Uterus (tissue), 4 donors: ENCODE results near the gene ZDHHC1. TPM values are rescaled to one million over a fixed set of nuclear protein-coding genes. Genes with fewer than 3 reads are reported as not detected.

Source experiments
- DNase-seq, 2 donors: peaks; one replicate each; pipeline ENCODE4 v3.0.0-alpha.2; 2019 to 2020
- H3K27ac ChIP-seq, 2 donors: fragments of 200-600 bp; sonication (generic); 1 replicate in 1 of 2; 2 replicates in 1 of 2; pipeline ENCODE4 v1.5.1; 2016 to 2018
- H3K27me3 ChIP-seq, 2 donors: fragments of 200-600 bp; sonication (generic); one replicate each; pipeline ENCODE4 v1.5.1; 2018 to 2019; ENCODE audit warnings: control low read depth in 1 of 2
- H3K36me3 ChIP-seq, 2 donors: fragments of 200-600 bp; sonication (generic); one replicate each; pipeline ENCODE4 v1.5.1; 2019; ENCODE audit warnings: control low read depth in 1 of 2
- H3K4me1 ChIP-seq, 2 donors: fragments of 200-600 bp; sonication (generic); one replicate each; pipeline ENCODE4 v1.5.1; 2018 to 2019; ENCODE audit warnings: control low read depth in 1 of 2
- H3K4me3 ChIP-seq, 2 donors: fragments of 200-600 bp; sonication (generic); 1 replicate in 1 of 2; 2 replicates in 1 of 2; pipeline ENCODE4 v1.5.1; 2018 to 2019; ENCODE audit warnings: mild to moderate bottlenecking in 1 of 2
- H3K9me3 ChIP-seq, 2 donors: fragments of 200-600 bp; sonication (generic); one replicate each; pipeline ENCODE4 v1.5.1; 2019; ENCODE audit warnings: control low read depth in 1 of 2
- POLR2A ChIP-seq, 2 donors: fragments of 450-650 bp; IDR thresholded peaks; one replicate each; pipeline ENCODE4 v1.6.1; 2016; ENCODE audit warnings: antibody characterized with exemption in 2 of 2, mild to moderate bottlenecking in 1 of 2, moderate library complexity in 1 of 2
- intact Hi-C: fragments of 100-400 bp; cut with DNase I; formaldehyde crosslinking; loops from one replicate; pipeline ENCODE4 v1.15.1; 2023; ENCODE audit warnings: low total_unique reads
- total RNA-seq, 4 donors: library from RNA; depleted of rRNA in 3 of 4; stranded (reverse); fragments of >200 nt in 3 of 4; gene quantifications; one replicate each; pipeline versions ENCODE4 v1.1.0 to v1.2.4, GENCODE V29; 2014 to 2023
- TF ChIP-seq, protein P1 (sequence below), 4 experiments: fragments of 200-600 bp in 2 of 4; fragments of 450-650 bp in 2 of 4; sonication (generic) in 2 of 4; IDR thresholded peaks; one replicate each; pipeline ENCODE4 v1.5.1; 2016 to 2019; ENCODE audit warnings: antibody characterized with exemption in 4 of 4, mild to moderate bottlenecking in 2 of 4, moderate library complexity in 1 of 4
- donor health status: DM: yes; HTN: yes; CAD: no.

ZDHHC1 gene
- total RNA-seq, 4 donors from 2014 or later = 14.7 to 30.6 (median 25.6) TPM

- TF ChIP-seq, protein P1, sequence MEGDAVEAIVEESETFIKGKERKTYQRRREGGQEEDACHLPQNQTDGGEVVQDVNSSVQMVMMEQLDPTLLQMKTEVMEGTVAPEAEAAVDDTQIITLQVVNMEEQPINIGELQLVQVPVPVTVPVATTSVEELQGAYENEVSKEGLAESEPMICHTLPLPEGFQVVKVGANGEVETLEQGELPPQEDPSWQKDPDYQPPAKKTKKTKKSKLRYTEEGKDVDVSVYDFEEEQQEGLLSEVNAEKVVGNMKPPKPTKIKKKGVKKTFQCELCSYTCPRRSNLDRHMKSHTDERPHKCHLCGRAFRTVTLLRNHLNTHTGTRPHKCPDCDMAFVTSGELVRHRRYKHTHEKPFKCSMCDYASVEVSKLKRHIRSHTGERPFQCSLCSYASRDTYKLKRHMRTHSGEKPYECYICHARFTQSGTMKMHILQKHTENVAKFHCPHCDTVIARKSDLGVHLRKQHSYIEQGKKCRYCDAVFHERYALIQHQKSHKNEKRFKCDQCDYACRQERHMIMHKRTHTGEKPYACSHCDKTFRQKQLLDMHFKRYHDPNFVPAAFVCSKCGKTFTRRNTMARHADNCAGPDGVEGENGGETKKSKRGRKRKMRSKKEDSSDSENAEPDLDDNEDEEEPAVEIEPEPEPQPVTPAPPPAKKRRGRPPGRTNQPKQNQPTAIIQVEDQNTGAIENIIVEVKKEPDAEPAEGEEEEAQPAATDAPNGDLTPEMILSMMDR (IDR thresholded peaks at IDR 0.05) = peak; percentile 66 to 74 (median 70)
- TF ChIP-seq POLR2A (IDR thresholded peaks at IDR 0.05) = no peak
- Histone ChIP-seq H3K27ac (peak overlapping the region in 1 of 2 donors; percentile 7), H3K9me3 (no peaks in the 10 kb centered on the region), H3K4me3 (peak overlapping the region in 1 of 2 donors; percentile 15), H3K4me1 (peaks cover 0 to 17% of the 10 kb centered on the region in 2 donors), H3K27me3 (no peaks in the 10 kb centered on the region), H3K36me3 (no peaks in the 10 kb centered on the region)
- DNase-seq = peak in 1 of 2 donors; percentile 56
- intact Hi-C loops = no loop called here
Observed at GRCh38 chr16:67399218-67399733, 17.0 kb downstream of the ZDHHC1 start.

DNA sequence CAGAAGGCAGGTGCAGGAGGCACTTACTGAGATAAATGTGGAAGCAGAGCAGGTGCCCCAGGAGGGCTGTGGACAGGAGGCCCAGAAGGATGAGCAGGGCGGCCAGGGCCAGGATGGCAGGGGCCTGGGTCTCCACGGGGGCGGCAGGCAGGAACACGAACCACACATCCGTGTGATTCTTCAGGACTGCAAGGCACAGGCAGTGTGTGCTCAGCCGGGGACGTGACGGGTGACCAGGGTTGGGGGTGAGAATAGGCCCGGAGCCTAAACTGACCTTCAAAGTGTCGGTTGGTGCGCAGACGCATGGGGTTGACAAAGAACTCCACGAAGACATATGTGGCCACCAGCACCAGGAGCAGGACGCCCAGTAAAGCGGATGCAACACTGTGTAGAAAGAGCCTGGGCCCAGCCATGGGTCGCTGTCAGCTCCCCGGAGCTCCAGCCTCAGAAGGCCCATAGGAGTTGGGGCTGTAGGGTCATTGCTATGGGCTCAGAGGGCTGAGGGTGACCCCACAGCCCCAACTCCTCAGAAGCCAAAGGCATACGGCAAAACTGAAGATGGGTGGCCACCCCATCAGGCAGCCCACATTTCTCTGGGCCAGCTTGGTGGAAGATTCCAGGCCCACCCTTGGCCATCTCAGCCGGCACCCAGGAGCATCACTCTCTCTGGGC is 17.6 kb downstream of the ZDHHC1 start:
- peak overlapping the region in 1 of 2 donors; percentile 15 for H3K4me3 ChIP-seq

DNA sequence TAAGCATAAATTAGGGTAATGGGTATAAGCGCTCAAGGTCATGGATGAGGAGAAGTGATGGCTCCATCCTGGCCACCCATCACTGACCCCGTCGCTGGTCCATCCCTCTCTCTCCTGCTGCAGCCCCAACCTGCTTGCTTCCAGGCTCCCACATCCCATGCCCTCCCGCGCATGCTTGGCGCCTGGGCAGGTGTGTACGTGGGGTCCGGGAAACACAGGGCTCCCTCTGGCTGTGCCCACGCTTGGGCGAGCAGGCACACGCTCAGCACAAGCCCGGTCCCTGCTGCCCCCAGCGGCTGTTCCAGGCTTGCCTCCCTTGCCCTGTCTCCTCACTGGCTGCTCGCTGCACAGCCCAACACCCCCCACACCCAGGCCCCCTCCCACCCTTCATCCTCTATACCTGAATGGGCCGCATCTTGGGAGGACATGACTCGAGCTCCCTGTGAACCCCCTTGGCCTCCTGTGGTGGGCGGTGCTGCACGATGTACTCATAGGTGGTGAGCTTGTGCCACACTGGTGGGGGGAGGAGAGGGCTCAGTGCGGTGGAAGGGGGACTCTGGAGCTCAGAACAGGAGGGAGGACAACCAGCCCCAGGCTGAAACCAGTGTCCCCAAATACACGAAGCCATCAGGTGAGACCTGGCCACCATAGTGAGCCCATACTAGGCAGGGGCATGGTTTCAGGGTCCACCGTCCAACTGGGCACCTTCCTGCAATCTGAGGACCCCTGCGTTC is 18.3 kb downstream of the ZDHHC1 start:
- Histone ChIP-seq H3K27ac (peak overlapping the region in 1 of 2 donors; percentile 46), H3K27me3 (no peaks in the 10 kb centered on the region), H3K9me3 (no peaks in the 10 kb centered on the region), H3K36me3 (no peaks in the 10 kb centered on the region), H3K4me1 (peaks cover 0 to 25% of the 10 kb centered on the region in 2 donors), H3K4me3 (no peak overlapping the region)
- TF ChIP-seq, protein P1 (IDR thresholded peaks at IDR 0.05) = no peak
- TF ChIP-seq POLR2A (IDR thresholded peaks at IDR 0.05) = no peak
- DNase-seq = no peak
- intact Hi-C loops = no loop called here

More for the DNA sequence above, 17.6 kb downstream of the ZDHHC1 start:
- no peaks in the 10 kb centered on the region for H3K27me3 ChIP-seq
- no peak for DNase-seq
- peak overlapping the region in 1 of 2 donors; percentile 7 for H3K27ac ChIP-seq
- no peak for TF ChIP-seq POLR2A (IDR thresholded peaks at IDR 0.05)
- TF ChIP-seq, protein P1 (IDR thresholded peaks at IDR 0.05) = no peak
- intact Hi-C loops = no loop called here
- no peaks in the 10 kb centered on the region for H3K36me3 ChIP-seq
- no peaks in the 10 kb centered on the region for H3K9me3 ChIP-seq
- peaks cover 0 to 22% of the 10 kb centered on the region in 2 donors for H3K4me1 ChIP-seq

GRCh38 chr16:67397036-67397801 is 19.1 kb downstream of the ZDHHC1 start:
- peaks cover 0 to 28% of the 10 kb centered on the region in 2 donors for H3K4me1 ChIP-seq
- peak overlapping the region; percentile 57 to 63 for H3K27ac ChIP-seq

More at GRCh38 chr16:67397036-67397801, 19.1 kb downstream of the ZDHHC1 start:
- H3K4me3 ChIP-seq = no peak overlapping the region
- H3K36me3 ChIP-seq = no peaks in the 10 kb centered on the region
- H3K27me3 ChIP-seq = no peaks in the 10 kb centered on the region
- intact Hi-C loops = no loop called here
- no peak for TF ChIP-seq POLR2A (IDR thresholded peaks at IDR 0.05)
- TF ChIP-seq, protein P1 (IDR thresholded peaks at IDR 0.05) = no peak
- no peak for DNase-seq
- H3K9me3 ChIP-seq = no peaks in the 10 kb centered on the region
